Stimulated activated CD4-positive, alpha-beta T cell treated with anti-CD3 and anti-CD28 coated beads, Interleukin-15, amount 100 ng/mL, for 24 hours (primary cell): ENCODE measurements around the gene CCDC146.
A peak's percentile ranks its signal among the peaks of the same experiment; 100 is the strongest.
"Not testable (repeated sequence)": the region's sequence is repeated elsewhere in the genome, so short reads cannot be mapped to it uniquely, and the experiment has no call there.

ENCODE experiments used
- DNase-seq: peaks from one replicate; pipeline ENCODE4 v3.0.0-alpha.2; 2020

Gene CCDC146

DNA sequence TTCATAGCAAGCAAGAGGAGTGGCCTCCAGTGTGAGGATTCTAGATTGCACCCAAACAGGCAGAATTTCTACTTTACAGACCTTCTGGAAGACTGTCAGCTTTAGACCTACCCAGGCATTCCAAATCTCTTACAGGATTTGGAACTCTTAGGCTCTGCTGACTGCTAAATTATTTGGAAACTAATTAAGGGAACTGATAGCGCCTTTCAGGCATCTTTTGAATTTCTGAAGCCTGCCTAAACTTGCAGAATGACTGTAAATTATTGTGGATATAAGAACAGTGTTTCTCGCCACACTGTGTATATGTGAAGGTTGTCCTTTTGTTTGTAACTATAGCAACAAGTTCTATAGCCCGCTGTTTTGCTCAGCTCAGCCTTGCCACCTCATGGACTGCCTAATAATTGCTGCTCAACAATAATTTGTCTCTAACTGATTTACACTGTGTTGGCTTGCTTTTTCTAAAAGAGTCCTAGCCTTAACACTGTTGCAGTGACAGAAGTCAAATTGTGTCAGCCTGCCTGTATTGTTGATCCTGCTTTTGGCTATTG is 32.6 kb downstream of the CCDC146 start:
- DNase-seq: not testable (repeated sequence)

- peak; percentile 20 for DNase-seq
Measured at GRCh38 chr7:77155601-77156377, 33.4 kb downstream of the CCDC146 start.

DNA sequence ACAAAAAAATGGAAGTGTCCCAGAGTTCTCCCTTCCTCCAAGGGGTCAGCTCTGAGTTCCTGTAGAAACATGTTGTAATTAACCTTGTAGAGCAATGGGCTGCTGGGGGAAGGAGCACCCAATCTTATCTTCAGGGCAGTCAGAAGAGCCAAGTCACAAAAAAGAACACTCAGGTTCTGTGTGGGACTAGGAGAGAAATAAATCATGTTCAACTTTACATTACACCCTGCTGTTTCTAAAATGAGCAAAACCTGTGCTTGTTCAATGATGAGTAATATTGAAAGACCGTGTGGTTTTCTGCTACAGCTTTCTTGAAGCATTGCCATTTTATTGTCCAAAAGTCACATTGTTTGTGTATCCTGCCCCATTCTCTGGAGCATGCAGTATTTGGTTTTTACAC is 34.6 kb downstream of the CCDC146 start:
- DNase-seq: not testable (repeated sequence)

DNA sequence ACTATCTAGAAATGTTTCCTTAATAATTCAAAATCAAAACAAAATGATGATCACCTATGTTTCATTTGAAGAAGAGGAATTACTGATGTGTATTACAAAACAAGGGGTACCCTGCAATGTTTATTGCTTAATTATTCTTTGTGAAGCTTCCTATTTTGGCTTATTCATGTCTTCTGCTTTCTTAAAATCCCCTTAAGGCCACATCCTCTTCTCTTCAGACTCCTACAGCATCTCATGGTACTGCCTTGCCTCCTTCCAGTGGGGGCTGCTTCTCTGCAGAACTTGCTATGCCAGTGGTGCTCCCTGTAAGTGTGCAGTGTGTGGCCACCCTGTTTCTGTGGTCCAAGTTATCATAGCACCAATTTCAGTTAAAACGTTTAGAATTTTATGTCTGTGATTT is 35.0 kb downstream of the CCDC146 start:
- no peak for DNase-seq

GRCh38 chr7:77171073-77171472 is 48.7 kb downstream of the CCDC146 start:
- DNase-seq: not testable (repeated sequence)

- not testable (repeated sequence) for DNase-seq
Measured at GRCh38 chr7:77172437-77173172, 50.2 kb downstream of the CCDC146 start.

DNA sequence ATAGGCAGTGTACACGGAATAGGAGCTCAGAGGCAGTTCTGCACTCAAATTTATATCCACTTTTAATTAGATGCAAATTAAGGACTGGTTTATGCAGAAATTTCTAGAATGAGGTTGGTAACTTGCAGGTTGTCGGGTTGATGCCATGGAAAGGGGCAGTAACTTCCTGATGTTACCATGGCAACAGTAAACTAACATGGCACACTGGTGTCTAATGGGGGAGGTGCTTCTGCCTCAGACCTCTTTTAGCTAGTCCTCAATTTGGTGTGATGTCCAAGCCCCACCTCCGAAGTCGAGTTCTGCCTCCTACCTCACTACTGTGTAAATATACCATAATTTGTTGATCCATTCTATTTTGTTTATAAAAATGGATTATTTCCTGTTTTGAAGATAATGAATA is 52.0 kb downstream of the CCDC146 start:
- DNase-seq: not testable (repeated sequence)

- not testable (repeated sequence) for DNase-seq
Measured at GRCh38 chr7:77175274-77175800, 52.9 kb downstream of the CCDC146 start.

- not testable (repeated sequence) for DNase-seq
Measured at GRCh38 chr7:77177321-77177904, 55.0 kb downstream of the CCDC146 start.

GRCh38 chr7:77178024-77178423 is 55.6 kb downstream of the CCDC146 start:
- DNase-seq: not testable (repeated sequence)

- no peak for DNase-seq
Measured at GRCh38 chr7:77181015-77181595, 58.7 kb downstream of the CCDC146 start.

DNA sequence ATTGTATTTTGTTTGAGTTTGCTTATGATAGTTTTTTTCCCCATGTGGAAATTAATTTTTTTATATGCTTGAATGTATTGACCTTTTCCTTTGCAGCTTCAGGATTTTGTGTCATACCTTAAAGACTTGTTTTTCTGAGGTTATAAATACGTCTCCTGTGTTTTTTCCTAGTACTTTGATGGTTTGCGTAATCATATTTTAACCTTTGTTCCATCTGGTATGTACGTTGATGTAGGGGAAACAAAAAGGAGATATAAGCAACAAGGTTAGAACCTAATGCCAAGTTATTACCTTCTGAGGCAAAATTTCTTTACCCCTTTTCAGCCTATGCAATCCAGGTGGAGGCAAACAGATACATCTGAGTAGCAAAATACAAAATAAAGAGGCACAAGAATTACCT is 59.3 kb downstream of the CCDC146 start:
- no peak for DNase-seq

- DNase-seq: no peak
Measured at GRCh38 chr7:77182261-77182660, 59.8 kb downstream of the CCDC146 start.

GRCh38 chr7:77184463-77184862 is 62.0 kb downstream of the CCDC146 start:
- no peak for DNase-seq

GRCh38 chr7:77184990-77185389 is 62.6 kb downstream of the CCDC146 start:
- no peak for DNase-seq

DNA sequence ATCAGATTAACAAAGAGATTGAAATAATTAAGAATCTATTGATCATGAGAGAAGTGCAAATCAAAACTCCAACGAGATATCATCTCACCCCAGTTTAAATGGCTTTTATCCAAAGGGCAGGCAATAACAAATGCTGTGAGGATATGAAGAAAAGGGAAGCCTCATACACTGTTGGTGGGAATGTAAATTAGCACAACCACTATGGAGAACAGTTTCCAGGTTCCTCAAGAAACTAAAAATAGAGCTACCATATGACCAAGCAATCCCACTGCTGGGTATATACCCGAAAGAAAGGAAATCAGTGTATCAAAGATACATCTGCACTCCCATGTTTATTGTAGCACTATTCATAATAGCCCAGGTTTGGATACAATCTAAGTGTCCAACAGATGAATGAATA is 63.5 kb downstream of the CCDC146 start:
- DNase-seq: no peak

DNA sequence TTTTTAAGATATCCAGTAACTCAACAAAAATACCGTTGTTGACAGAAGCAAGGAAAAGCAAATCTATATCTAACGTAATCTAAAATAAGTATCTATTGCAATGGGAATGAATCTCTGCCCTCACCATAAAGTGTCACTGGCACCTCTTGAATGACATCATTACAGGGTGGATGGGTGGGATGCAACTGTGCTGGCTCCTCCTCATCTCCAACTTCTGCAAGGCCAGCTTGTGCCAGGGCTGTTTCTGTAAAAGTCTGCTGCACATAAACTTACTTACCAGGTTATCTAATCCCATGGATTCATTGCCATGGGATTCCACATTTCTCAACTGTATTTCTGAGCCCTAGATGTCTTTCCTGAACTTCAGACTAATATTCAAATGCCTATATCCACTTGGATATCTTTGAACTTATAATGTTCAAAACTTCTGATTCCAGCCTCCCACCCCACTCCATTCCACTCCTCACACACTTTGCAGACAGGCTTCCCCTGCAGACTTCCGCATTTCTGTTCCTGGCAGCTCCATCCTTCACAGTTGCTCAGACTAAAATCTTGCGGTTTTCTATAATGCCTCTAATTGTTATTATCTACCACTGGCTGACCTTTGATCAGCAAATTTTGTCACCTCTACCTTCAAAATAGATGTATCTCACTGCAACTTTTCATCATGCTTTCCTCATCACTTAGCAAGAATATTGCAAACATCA is 66.5 kb downstream of the CCDC146 start:
- DNase-seq: no peak

GRCh38 chr7:77197141-77197540 is 74.7 kb downstream of the CCDC146 start:
- DNase-seq: no peak

- peak; percentile 40 for DNase-seq
Measured at GRCh38 chr7:77199013-77199966, 76.9 kb downstream of the CCDC146 start, which contains the start of gene FGL2. Gene FGL2 (minus strand): TSS chr7:77199819. CDS start chr7:77199793, 26 bp downstream.

DNA sequence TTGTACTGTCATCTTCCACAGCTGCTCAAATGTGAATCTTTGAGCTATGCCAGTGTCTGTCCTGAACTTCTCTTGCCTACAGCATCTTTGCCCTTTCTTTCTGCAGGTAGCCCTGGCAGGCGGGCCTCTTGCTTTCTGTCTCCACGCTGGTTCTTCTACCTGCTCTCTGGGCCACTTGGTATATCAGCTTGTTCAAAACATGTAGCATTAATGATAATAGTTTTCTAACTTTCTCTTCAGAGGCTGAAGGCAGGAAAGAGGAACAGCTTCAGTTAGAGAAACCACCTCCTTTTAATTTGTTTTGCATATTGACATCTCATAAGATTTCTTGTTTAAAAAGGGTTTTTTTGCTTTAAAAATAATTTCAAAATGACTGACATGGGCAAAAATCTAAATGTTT is 78.1 kb downstream of the CCDC146 start:
- no peak for DNase-seq

DNA sequence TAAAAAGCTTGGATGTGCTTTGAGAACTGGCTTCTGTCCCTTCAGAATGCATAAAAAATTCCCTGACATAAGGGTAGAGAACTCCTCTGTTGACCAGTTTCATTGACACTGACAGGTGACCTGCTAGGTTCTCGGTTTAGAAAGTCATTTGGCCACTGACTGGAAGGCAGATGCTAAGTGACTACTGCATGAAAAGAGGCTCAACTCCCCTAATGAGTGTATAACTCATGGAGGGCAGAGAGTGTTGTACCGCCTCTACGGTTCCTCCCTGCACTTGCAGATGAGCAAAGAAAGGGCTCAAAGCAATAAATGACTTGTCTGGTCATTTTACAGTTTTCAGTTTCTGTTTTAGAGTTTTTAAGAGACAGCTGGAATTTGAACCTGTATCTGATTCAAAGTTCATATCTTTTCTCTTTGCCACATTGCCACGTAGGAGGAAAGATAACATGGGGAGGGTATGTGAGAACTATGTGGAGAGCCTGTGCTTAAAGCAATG is 80.1 kb downstream of the CCDC146 start:
- no peak for DNase-seq
